Suprapubic skin (tissue), 4 donors: Measurements from ENCODE around the gene DMXL2.

Source experiments
- POLR2A ChIP-seq, 2 donors: fragments of 450-650 bp; IDR thresholded peaks; one replicate each; pipeline ENCODE4 v1.6.1; 2017; ENCODE audit warnings: antibody characterized with exemption in 2 of 2, mild to moderate bottlenecking in 2 of 2, moderate library complexity in 2 of 2
- POLR2AphosphoS5 ChIP-seq, 3 donors: sonication (generic); formaldehyde crosslinking; IDR thresholded peaks; one replicate each; pipeline ENCODE4 v1.6.1; 2017; ENCODE audit warnings: antibody characterized with exemption in 3 of 3
- TF ChIP-seq, protein P1 (sequence below), 2 donors: fragments of 200-600 bp in 1 of 2; fragments of 450-650 bp in 1 of 2; sonication (generic) in 1 of 2; IDR thresholded peaks; one replicate each; pipeline ENCODE4 v1.5.1; 2016 to 2019; ENCODE audit warnings: antibody characterized with exemption in 2 of 2, mild to moderate bottlenecking in 1 of 2, moderate library complexity in 1 of 2

GRCh38 chr15:51424780-51425179 lies 197.8 kb downstream of the DMXL2 start:
- no peak for TF ChIP-seq POLR2AphosphoS5 (IDR thresholded peaks at IDR 0.05)
- TF ChIP-seq, protein P1, sequence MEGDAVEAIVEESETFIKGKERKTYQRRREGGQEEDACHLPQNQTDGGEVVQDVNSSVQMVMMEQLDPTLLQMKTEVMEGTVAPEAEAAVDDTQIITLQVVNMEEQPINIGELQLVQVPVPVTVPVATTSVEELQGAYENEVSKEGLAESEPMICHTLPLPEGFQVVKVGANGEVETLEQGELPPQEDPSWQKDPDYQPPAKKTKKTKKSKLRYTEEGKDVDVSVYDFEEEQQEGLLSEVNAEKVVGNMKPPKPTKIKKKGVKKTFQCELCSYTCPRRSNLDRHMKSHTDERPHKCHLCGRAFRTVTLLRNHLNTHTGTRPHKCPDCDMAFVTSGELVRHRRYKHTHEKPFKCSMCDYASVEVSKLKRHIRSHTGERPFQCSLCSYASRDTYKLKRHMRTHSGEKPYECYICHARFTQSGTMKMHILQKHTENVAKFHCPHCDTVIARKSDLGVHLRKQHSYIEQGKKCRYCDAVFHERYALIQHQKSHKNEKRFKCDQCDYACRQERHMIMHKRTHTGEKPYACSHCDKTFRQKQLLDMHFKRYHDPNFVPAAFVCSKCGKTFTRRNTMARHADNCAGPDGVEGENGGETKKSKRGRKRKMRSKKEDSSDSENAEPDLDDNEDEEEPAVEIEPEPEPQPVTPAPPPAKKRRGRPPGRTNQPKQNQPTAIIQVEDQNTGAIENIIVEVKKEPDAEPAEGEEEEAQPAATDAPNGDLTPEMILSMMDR (IDR thresholded peaks at IDR 0.05) = no peak
- TF ChIP-seq POLR2A (IDR thresholded peaks at IDR 0.05) = no peak
